Breast epithelium (tissue), 4 donors: ENCODE results near the gene MARCHF11. TPM values are rescaled to one million over a fixed set of nuclear protein-coding genes. Genes with fewer than 3 reads are reported as not detected.

Experiments
- DNase-seq, 2 donors: peaks; one replicate each; pipeline ENCODE4 v3.0.0-alpha.2; 2019; ENCODE audit warnings: low spot score in 2 of 2
- H3K27ac ChIP-seq, 2 donors: fragments of 200-600 bp; sonication (generic) in 1 of 2; one replicate each; pipeline ENCODE4 v1.5.1; 2016 to 2019; ENCODE audit warnings: mild to moderate bottlenecking in 1 of 2
- H3K27me3 ChIP-seq, 2 donors: fragments of 200-600 bp; sonication (generic) in 1 of 2; one replicate each; pipeline versions ENCODE4 v1.5.1 to v1.6.0; 2017 to 2019; ENCODE audit warnings: control low read depth in 1 of 2, mild to moderate bottlenecking in 1 of 2
- H3K36me3 ChIP-seq: fragments of 200-600 bp; one replicate; pipeline ENCODE4 v1.5.1; 2019
- H3K4me1 ChIP-seq, 2 donors: fragments of 200-600 bp; sonication (generic); one replicate each; pipeline ENCODE4 v1.5.1; 2016 to 2019; ENCODE audit warnings: control low read depth in 1 of 2
- H3K4me3 ChIP-seq, 3 donors: fragments of 200-600 bp; sonication (generic); 1 replicate in 2 of 3; 2 replicates in 1 of 3; pipeline ENCODE4 v1.5.1; 2016 to 2019; ENCODE audit warnings: mild to moderate bottlenecking in 3 of 3, moderate library complexity in 2 of 3
- H3K9me3 ChIP-seq, 2 donors: fragments of 200-600 bp; sonication (generic) in 1 of 2; one replicate each; pipeline ENCODE4 v1.5.1; 2016 to 2019; ENCODE audit warnings: control low read depth in 1 of 2
- POLR2A ChIP-seq: fragments of 450-650 bp; IDR thresholded peaks from one replicate; pipeline ENCODE4 v1.6.1; 2016; ENCODE audit warnings: antibody characterized with exemption, mild to moderate bottlenecking, moderate library complexity
- POLR2AphosphoS5 ChIP-seq, 3 donors: sonication (generic); formaldehyde crosslinking; IDR thresholded peaks; one replicate each; pipeline ENCODE4 v1.6.1; 2017; ENCODE audit warnings: antibody characterized with exemption in 3 of 3
- intact Hi-C: fragments of 100-400 bp; cut with DNase I; formaldehyde crosslinking; loops from one replicate; pipeline ENCODE4 v1.15.1; 2023; ENCODE audit warnings: low total_unique reads
- total RNA-seq, 3 donors: library from RNA; depleted of rRNA; stranded (reverse); fragments of >200 nt; gene quantifications; one replicate each; pipeline ENCODE4 v1.1.0, GENCODE V29; 2016
- TF ChIP-seq, protein P1 (sequence below), 3 donors: fragments of 450-650 bp; IDR thresholded peaks; one replicate each; pipeline ENCODE4 v1.5.1; 2016 to 2017; ENCODE audit warnings: antibody characterized with exemption in 3 of 3, mild to moderate bottlenecking in 3 of 3, moderate library complexity in 3 of 3

The MARCHF11 gene
- not detected for total RNA-seq

DNA sequence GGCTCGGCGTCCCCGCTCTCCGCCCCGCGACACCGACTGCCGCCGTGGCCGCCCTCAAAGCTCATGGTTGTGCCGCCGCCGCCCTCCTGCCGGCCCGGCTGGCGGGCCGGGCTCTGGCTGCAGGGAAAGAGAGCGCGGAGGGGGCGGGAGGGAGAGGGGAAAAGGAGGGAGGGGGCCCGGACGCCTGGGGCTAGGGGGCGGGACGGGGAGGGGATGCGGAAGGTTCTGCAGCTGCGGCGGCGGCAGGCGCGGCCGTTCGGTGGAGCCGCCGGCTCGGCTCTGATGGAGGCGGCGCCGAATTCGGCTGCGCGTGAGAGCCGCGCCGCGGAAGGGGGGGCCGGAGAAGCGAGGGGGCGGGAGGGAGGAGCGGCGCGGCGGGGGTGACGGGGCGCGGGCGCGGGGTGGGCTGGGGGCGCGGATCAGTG, at the start of gene MARCHF11:
Gene MARCHF11 (minus strand): TSS at position 281 of the 425 bp plus-strand sequence. CDS start 216 bp downstream, at position 65.
- Histone ChIP-seq H3K9me3 (no peaks in the 10 kb centered on the region), H3K36me3 (no peaks in the 10 kb centered on the region), H3K27ac (no peak within 1 kb of the TSS), H3K27me3 (peaks cover 4 to 38% of the 10 kb centered on the region in 2 donors), H3K4me1 (no peaks in the 10 kb centered on the region), H3K4me3 (peak within 1 kb of the TSS in 2 of 3 donors; percentile 42 to 57)
- TF ChIP-seq POLR2AphosphoS5 (IDR thresholded peaks at IDR 0.05): no peak
- TF ChIP-seq, protein P1, sequence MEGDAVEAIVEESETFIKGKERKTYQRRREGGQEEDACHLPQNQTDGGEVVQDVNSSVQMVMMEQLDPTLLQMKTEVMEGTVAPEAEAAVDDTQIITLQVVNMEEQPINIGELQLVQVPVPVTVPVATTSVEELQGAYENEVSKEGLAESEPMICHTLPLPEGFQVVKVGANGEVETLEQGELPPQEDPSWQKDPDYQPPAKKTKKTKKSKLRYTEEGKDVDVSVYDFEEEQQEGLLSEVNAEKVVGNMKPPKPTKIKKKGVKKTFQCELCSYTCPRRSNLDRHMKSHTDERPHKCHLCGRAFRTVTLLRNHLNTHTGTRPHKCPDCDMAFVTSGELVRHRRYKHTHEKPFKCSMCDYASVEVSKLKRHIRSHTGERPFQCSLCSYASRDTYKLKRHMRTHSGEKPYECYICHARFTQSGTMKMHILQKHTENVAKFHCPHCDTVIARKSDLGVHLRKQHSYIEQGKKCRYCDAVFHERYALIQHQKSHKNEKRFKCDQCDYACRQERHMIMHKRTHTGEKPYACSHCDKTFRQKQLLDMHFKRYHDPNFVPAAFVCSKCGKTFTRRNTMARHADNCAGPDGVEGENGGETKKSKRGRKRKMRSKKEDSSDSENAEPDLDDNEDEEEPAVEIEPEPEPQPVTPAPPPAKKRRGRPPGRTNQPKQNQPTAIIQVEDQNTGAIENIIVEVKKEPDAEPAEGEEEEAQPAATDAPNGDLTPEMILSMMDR (IDR thresholded peaks at IDR 0.05): no peak
- TF ChIP-seq POLR2A: no peak
- intact Hi-C loops: no loop called here
- DNase-seq: no peak

- Histone ChIP-seq H3K4me3 (no peak overlapping the region), H3K36me3 (no peaks in the 10 kb centered on the region), H3K27me3 (no peaks in the 10 kb centered on the region), H3K27ac (no peak overlapping the region), H3K4me1 (no peaks in the 10 kb centered on the region), H3K9me3 (no peaks in the 10 kb centered on the region)
- intact Hi-C loops: no loop called here
- TF ChIP-seq, protein P1 (IDR thresholded peaks at IDR 0.05): no peak
- DNase-seq: no peak
Observed at GRCh38 chr5:16225927-16226326, 46.3 kb upstream of the MARCHF11 start.

DNA sequence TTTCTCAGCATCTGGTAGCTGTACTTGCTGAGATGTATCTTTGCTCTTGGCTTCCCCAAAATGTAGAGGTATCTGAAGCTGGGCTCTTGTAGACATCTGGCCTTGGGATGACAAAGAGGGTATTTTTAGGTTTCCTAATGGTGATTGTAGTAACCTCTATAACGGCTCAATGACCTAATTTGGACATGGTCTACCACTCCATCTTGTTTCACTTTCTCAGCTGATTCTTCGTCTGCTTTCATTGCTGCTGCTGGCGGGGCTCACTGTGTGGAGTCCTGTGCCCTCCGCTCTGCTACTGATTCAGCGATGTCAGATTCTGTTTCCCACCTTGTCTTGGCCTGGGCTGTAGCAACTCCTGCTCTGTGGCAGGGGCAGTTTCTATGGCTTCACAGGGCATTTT, 12.7 kb upstream of the MARCHF11 start:
- Histone ChIP-seq H3K27me3 (no peaks in the 10 kb centered on the region), H3K4me1 (no peaks in the 10 kb centered on the region), H3K4me3 (no peak overlapping the region), H3K36me3 (no peaks in the 10 kb centered on the region), H3K27ac (no peak overlapping the region), H3K9me3 (peaks cover 0 to 7% of the 10 kb centered on the region in 2 donors)
- TF ChIP-seq POLR2AphosphoS5 (IDR thresholded peaks at IDR 0.05) (no peak), POLR2A (no peak)
- TF ChIP-seq, protein P1 (IDR thresholded peaks at IDR 0.05): no peak
- DNase-seq: no peak
- intact Hi-C loops: no loop called here

- H3K36me3 ChIP-seq: no peaks in the 10 kb centered on the region
- H3K4me1 ChIP-seq: no peaks in the 10 kb centered on the region
- intact Hi-C loops: no loop called here
- no peak overlapping the region for H3K27ac ChIP-seq
- H3K27me3 ChIP-seq: peaks cover 4 to 38% of the 10 kb centered on the region in 2 donors
- no peak for TF ChIP-seq POLR2A
- TF ChIP-seq, protein P1 (IDR thresholded peaks at IDR 0.05): no peak
- no peak for TF ChIP-seq POLR2AphosphoS5 (IDR thresholded peaks at IDR 0.05)
- no peak for DNase-seq
- no peak overlapping the region for H3K4me3 ChIP-seq
- no peaks in the 10 kb centered on the region for H3K9me3 ChIP-seq
Observed at GRCh38 chr5:16180789-16181082, 1.1 kb upstream of the MARCHF11 start.

DNA sequence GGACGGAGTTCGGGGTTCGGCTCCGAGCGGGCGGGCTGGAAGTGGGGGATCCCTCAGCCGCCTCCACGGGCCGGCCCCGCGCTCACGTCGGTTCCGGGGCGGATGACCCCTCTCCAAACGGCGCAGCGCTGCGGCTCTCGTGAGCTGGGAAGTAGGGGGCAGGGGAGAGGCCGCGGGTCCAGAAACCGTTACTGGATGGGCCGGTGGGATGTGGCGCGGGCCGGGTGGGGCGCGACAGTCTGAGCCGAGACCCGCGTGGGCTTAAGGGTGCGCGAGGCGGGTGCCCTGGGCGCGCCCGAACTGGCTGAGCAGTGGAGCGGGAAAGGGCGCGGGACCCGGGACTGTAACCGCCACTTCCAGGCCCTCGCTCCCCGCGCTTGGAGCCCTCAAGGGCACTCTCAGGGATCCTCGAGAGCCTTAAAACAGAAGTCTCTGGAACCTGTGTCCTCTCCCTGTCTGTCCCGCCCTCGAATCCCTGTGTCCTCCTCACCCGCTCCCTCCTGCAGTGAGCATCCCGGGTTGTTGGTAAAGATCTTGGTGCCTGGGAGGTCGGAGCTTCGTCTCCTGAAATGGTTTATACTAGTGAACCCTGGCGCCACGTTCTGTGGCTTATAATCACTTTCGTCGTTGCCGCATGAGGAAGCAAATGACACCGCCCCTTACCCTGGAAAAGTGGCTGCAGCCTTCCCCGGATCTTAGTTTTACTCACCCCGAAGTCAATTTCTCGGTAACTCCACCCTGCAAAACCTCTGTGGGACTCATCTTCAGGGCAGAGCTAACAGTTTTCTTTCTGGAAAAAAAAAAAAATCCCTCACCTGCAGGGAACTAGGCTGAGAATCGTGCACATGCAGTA, 571 bp upstream of the MARCHF11 start:
- H3K4me3 ChIP-seq: peak overlapping the region in 2 of 3 donors; percentile 42 to 57

More for the DNA sequence above, 571 bp upstream of the MARCHF11 start:
- Histone ChIP-seq H3K4me1 (no peaks in the 10 kb centered on the region), H3K36me3 (no peaks in the 10 kb centered on the region), H3K27ac (no peak overlapping the region), H3K27me3 (peaks cover 4 to 38% of the 10 kb centered on the region in 2 donors), H3K9me3 (no peaks in the 10 kb centered on the region)
- TF ChIP-seq, protein P1 (IDR thresholded peaks at IDR 0.05): no peak
- no peak for TF ChIP-seq POLR2AphosphoS5 (IDR thresholded peaks at IDR 0.05)
- TF ChIP-seq POLR2A: no peak
- DNase-seq: no peak
- intact Hi-C loops: no loop called here
